ENCODE results near the gene PEX26. TPM values are rescaled to one million over a fixed set of nuclear protein-coding genes. Genes with fewer than 3 reads are reported as not detected.

PEX26 gene
- total RNA-seq, 2 experiments from 2014 or later, result 17.6 to 43.5 TPM

GRCh38 chr22:18114495-18114894 lies 36.7 kb downstream of the PEX26 start:
- no peak overlapping the region for H3K4me2 ChIP-seq (ENCODE audit: low read length)
- H3K27ac ChIP-seq (ENCODE audit: low read depth, low read length, poor library complexity, severe bottlenecking), result no peak overlapping the region
- H2AFZ ChIP-seq (ENCODE audit: low read length), result no peak overlapping the region
- H4K20me1 ChIP-seq (ENCODE audit: insufficient read depth, low read length), result no peaks in the 10 kb centered on the region
- CTCF ChIA-PET (ENCODE audit: unreplicated experiment), result no interaction called here
- H3K79me2 ChIP-seq (ENCODE audit: insufficient read depth, low read depth, low read length), result no peaks in the 10 kb centered on the region
- intact Hi-C loops (cut with micrococcal nuclease; ENCODE audit: unreplicated experiment), result no loop called here
- no peaks in the 10 kb centered on the region for H3K9me2 ChIP-seq (ENCODE audit: insufficient read depth, low read length)
- POLR2A ChIA-PET, result interaction anchor here (0.6 kb wide), 1 partner anchor 211 kb away, joined by 3 read pairs; no protein-coding TSS in a partner anchor
- H3K4me3 ChIP-seq (ENCODE audit: low read depth, low read length, poor library complexity, severe bottlenecking), result no peak overlapping the region
- DNase-seq (ENCODE audit: low spot score), result no peak
- H3K4me1 ChIP-seq (ENCODE audit: insufficient read depth, low read length, poor library complexity, severe bottlenecking), result peaks cover 12% of the 10 kb centered on the region
- no TSS peak for BruUV-seq (replicated peaks)
- no peaks in the 10 kb centered on the region for H3K9me3 ChIP-seq (ENCODE audit: low read length)
- no peaks in the 10 kb centered on the region for H3K36me3 ChIP-seq (ENCODE audit: insufficient read depth, low read length)
- TF ChIP-seq CTCF (conservative IDR thresholded peaks at IDR 0.05; ENCODE audit: low read length), result no peak
- TF ChIP-seq EZH2phosphoT487 (IDR thresholded peaks at IDR 0.05; ENCODE audit: borderline replicate concordance, low read depth, low read length), result no peak

GRCh38 chr22:18114976-18115652 lies 37.3 kb downstream of the PEX26 start:
- Histone ChIP-seq H3K4me2 (ENCODE audit: low read length) (no peak overlapping the region), H3K4me3 (ENCODE audit: low read depth, low read length, poor library complexity, severe bottlenecking) (no peak overlapping the region), H3K27ac (ENCODE audit: low read depth, low read length, poor library complexity, severe bottlenecking) (no peak overlapping the region), H3K79me2 (ENCODE audit: insufficient read depth, low read depth, low read length) (no peaks in the 10 kb centered on the region), H3K36me3 (ENCODE audit: insufficient read depth, low read length) (no peaks in the 10 kb centered on the region), H3K9me3 (ENCODE audit: low read length) (no peaks in the 10 kb centered on the region), H3K4me1 (ENCODE audit: insufficient read depth, low read length, poor library complexity, severe bottlenecking) (peaks cover 9% of the 10 kb centered on the region), H3K9me2 (ENCODE audit: insufficient read depth, low read length) (no peaks in the 10 kb centered on the region), H4K20me1 (ENCODE audit: insufficient read depth, low read length) (no peaks in the 10 kb centered on the region), H2AFZ (ENCODE audit: low read length) (no peak overlapping the region)
- ChIA-PET POLR2A (interaction anchor here (0.5 kb wide), 1 partner anchor 772 kb away, joined by 4 read pairs; no protein-coding TSS in a partner anchor), CTCF (ENCODE audit: unreplicated experiment) (no interaction called here)
- no peak for DNase-seq (ENCODE audit: low spot score)
- intact Hi-C loops (cut with micrococcal nuclease; ENCODE audit: unreplicated experiment), result no loop called here
- BruUV-seq (replicated peaks), result no TSS peak
- TF ChIP-seq CTCF (conservative IDR thresholded peaks at IDR 0.05; ENCODE audit: low read length) (no peak), EZH2phosphoT487 (IDR thresholded peaks at IDR 0.05; ENCODE audit: borderline replicate concordance, low read depth, low read length) (no peak)

- intact Hi-C loops (cut with micrococcal nuclease; ENCODE audit: unreplicated experiment), result no loop called here
- no TSS peak for BruUV-seq (replicated peaks)
- no peak for DNase-seq (ENCODE audit: low spot score)
- Histone ChIP-seq H3K4me3 (ENCODE audit: low read depth, low read length, poor library complexity, severe bottlenecking) (no peak overlapping the region), H3K79me2 (ENCODE audit: insufficient read depth, low read depth, low read length) (no peaks in the 10 kb centered on the region), H2AFZ (ENCODE audit: low read length) (no peak overlapping the region), H3K27ac (ENCODE audit: low read depth, low read length, poor library complexity, severe bottlenecking) (no peak overlapping the region), H3K4me1 (ENCODE audit: insufficient read depth, low read length, poor library complexity, severe bottlenecking) (peaks cover 4% of the 10 kb centered on the region), H3K9me2 (ENCODE audit: insufficient read depth, low read length) (no peaks in the 10 kb centered on the region), H4K20me1 (ENCODE audit: insufficient read depth, low read length) (no peaks in the 10 kb centered on the region), H3K36me3 (ENCODE audit: insufficient read depth, low read length) (no peaks in the 10 kb centered on the region), H3K4me2 (ENCODE audit: low read length) (no peak overlapping the region), H3K9me3 (ENCODE audit: low read length) (no peaks in the 10 kb centered on the region)
- ChIA-PET POLR2A (no interaction called here), CTCF (ENCODE audit: unreplicated experiment) (no interaction called here)
- TF ChIP-seq EZH2phosphoT487 (IDR thresholded peaks at IDR 0.05; ENCODE audit: borderline replicate concordance, low read depth, low read length) (no peak), CTCF (conservative IDR thresholded peaks at IDR 0.05; ENCODE audit: low read length) (no peak)
Observed at GRCh38 chr22:18115906-18116371, 38.1 kb downstream of the PEX26 start.
